H9 (cell line): ENCODE data around the gene ATG2B. TPM values are rescaled to one million over a fixed set of nuclear protein-coding genes. Genes with fewer than 3 reads are reported as not detected.

Experiments
- DNase-seq: peaks from one replicate; pipeline ENCODE4 v3.0.0-alpha.2; 2017
- H2AFZ ChIP-seq: one replicate; pipeline ENCODE4 v1.6.1; 2013; ENCODE audit warnings: mild to moderate bottlenecking, low read length, control low read depth, moderate library complexity
- H2AK5ac ChIP-seq: 2 replicates; pipeline ENCODE4 v1.6.1; 2013; ENCODE audit warnings: low read length, control low read depth, mixed read lengths; ENCODE audit not compliant: insufficient read length
- H2BK120ac ChIP-seq: one replicate; pipeline ENCODE4 v1.6.1; 2013; ENCODE audit warnings: low read depth, mild to moderate bottlenecking, low read length, control low read depth, inconsistent platforms; ENCODE audit not compliant: poor library complexity, severe bottlenecking
- H2BK12ac ChIP-seq: 2 replicates; pipeline ENCODE4 v1.6.1; 2013; ENCODE audit warnings: low read length, control low read depth, mixed read lengths, low read depth; ENCODE audit not compliant: insufficient read length
- H2BK15ac ChIP-seq: 2 replicates; pipeline ENCODE4 v1.6.1; 2013; ENCODE audit warnings: low read depth, low read length, control low read depth
- H2BK20ac ChIP-seq: one replicate; pipeline ENCODE4 v1.6.1; 2013; ENCODE audit warnings: low read depth, mild to moderate bottlenecking, low read length, control low read depth, inconsistent platforms; ENCODE audit not compliant: poor library complexity, severe bottlenecking
- H2BK5ac ChIP-seq: 2 replicates; pipeline ENCODE4 v1.6.1; 2013; ENCODE audit warnings: low read length, control low read depth, mixed read lengths; ENCODE audit not compliant: insufficient read length
- H3K14ac ChIP-seq: 2 replicates; pipeline ENCODE4 v1.6.1; 2013; ENCODE audit warnings: low read length, control low read depth; ENCODE audit not compliant: insufficient read depth
- H3K18ac ChIP-seq: 2 replicates; pipeline ENCODE4 v1.6.1; 2013; ENCODE audit warnings: low read depth, mild to moderate bottlenecking, mixed read lengths, low read length, control low read depth; ENCODE audit not compliant: insufficient read length
- H3K23ac ChIP-seq: 2 replicates; pipeline ENCODE4 v1.6.1; 2013; ENCODE audit warnings: low read length, control low read depth, mixed read lengths, low read depth; ENCODE audit not compliant: insufficient read length
- H3K23me2 ChIP-seq: 2 replicates; pipeline ENCODE4 v1.6.1; 2013; ENCODE audit warnings: low read depth, mild to moderate bottlenecking, mixed read lengths, low read length, control low read depth; ENCODE audit not compliant: insufficient read length, poor library complexity, severe bottlenecking
- H3K27ac ChIP-seq: 2 replicates; pipeline ENCODE4 v1.5.1; 2013; ENCODE audit warnings: low read length, control low read depth, mixed read lengths, low read depth; ENCODE audit not compliant: insufficient read length
- H3K27me3 ChIP-seq: 2 replicates; pipeline ENCODE4 v1.6.1; 2013; ENCODE audit warnings: low read length, control low read depth, inconsistent platforms; ENCODE audit not compliant: insufficient read depth
- H3K4ac ChIP-seq: 2 replicates; pipeline ENCODE4 v1.6.1; 2013; ENCODE audit warnings: low read depth, mild to moderate bottlenecking, control low read depth, inconsistent platforms, low read length, moderate library complexity
- H3K4me1 ChIP-seq: 2 replicates; pipeline ENCODE4 v1.6.1; 2013; ENCODE audit warnings: low read length, control low read depth, inconsistent platforms; ENCODE audit not compliant: insufficient read depth
- H3K4me2 ChIP-seq: 2 replicates; pipeline ENCODE4 v1.6.1; 2013; ENCODE audit warnings: low read length, control low read depth, mixed read lengths; ENCODE audit not compliant: insufficient read length, insufficient read depth
- H3K56ac ChIP-seq: 2 replicates; pipeline ENCODE4 v1.6.1; 2013; ENCODE audit warnings: low read depth, mild to moderate bottlenecking, mixed read lengths, low read length, control low read depth; ENCODE audit not compliant: insufficient read length
- H3K79me1 ChIP-seq: 2 replicates; pipeline ENCODE4 v1.6.1; 2013; ENCODE audit warnings: low read depth, mild to moderate bottlenecking, moderate library complexity, low read length, control low read depth, inconsistent platforms; ENCODE audit not compliant: insufficient read depth, poor library complexity, severe bottlenecking
- H3K79me2 ChIP-seq: 2 replicates; pipeline ENCODE4 v1.6.1; 2013; ENCODE audit warnings: low read length, control low read depth, inconsistent platforms; ENCODE audit not compliant: insufficient read depth
- H3K9ac ChIP-seq: 2 replicates; pipeline ENCODE4 v1.6.1; 2013; ENCODE audit warnings: low read length, control low read depth, mixed read lengths; ENCODE audit not compliant: insufficient read length; ENCODE audit errors: extremely low read depth
- H3K9me3 ChIP-seq: one replicate; pipeline ENCODE4 v1.6.1; 2013; ENCODE audit warnings: low read depth, low read length, inconsistent platforms; ENCODE audit not compliant: control insufficient read depth
- H3T11ph ChIP-seq: one replicate; pipeline ENCODE4 v1.6.1; 2013; ENCODE audit warnings: mild to moderate bottlenecking, low read length, control low read depth, inconsistent platforms
- H4K20me1 ChIP-seq: one replicate; pipeline ENCODE4 v1.6.1; 2013; ENCODE audit not compliant: control insufficient read depth, insufficient read length, insufficient read depth
- H4K5ac ChIP-seq: 2 replicates; pipeline ENCODE4 v1.6.1; 2013; ENCODE audit warnings: low read depth, mild to moderate bottlenecking, mixed read lengths, low read length, control low read depth; ENCODE audit not compliant: insufficient read length
- H4K8ac ChIP-seq: replicated peaks from 2 replicates; pipeline ENCODE4 v1.6.1; 2013; ENCODE audit warnings: low read length, control low read depth, mixed read lengths, low read depth; ENCODE audit not compliant: insufficient read length
- H4K91ac ChIP-seq: 2 replicates; pipeline ENCODE4 v1.6.1; 2013; ENCODE audit warnings: low read depth, mild to moderate bottlenecking, moderate library complexity, mixed read lengths, low read length, control low read depth; ENCODE audit not compliant: insufficient read length
- H3K27ac Mint-ChIP-seq, 3 experiments: 2 replicates in 2 of 3; 3 replicates in 1 of 3; pipeline ENCODE4 v1.8.0; 2020 to 2021; ENCODE audit warnings: mixed read lengths in 3 of 3, mild to moderate bottlenecking in 1 of 3, moderate library complexity in 1 of 3
- H3K27me3 Mint-ChIP-seq: 2 replicates; pipeline ENCODE4 v1.8.0; 2021; ENCODE audit warnings: low read depth, mild to moderate bottlenecking, moderate library complexity, mixed read lengths
- H3K36me3 Mint-ChIP-seq, 3 experiments: 2 replicates in 2 of 3; 3 replicates in 1 of 3; pipeline ENCODE4 v1.8.0; 2020 to 2021; ENCODE audit warnings: low read depth in 3 of 3, mixed read lengths in 3 of 3; ENCODE audit not compliant: insufficient read depth in 1 of 3
- H3K4me1 Mint-ChIP-seq, 2 experiments: 2 replicates each; pipeline ENCODE4 v1.8.0; 2020; ENCODE audit warnings: mixed read lengths in 2 of 2
- H3K4me3 Mint-ChIP-seq, 2 experiments: 2 replicates in 1 of 2; 3 replicates in 1 of 2; pipeline ENCODE4 v1.8.0; 2020 to 2021; ENCODE audit warnings: mild to moderate bottlenecking in 2 of 2, mixed read lengths in 2 of 2, moderate library complexity in 1 of 2
- H3K9me3 Mint-ChIP-seq, 2 experiments: 2 replicates in 1 of 2; 3 replicates in 1 of 2; pipeline ENCODE4 v1.8.0; 2020; ENCODE audit warnings: mild to moderate bottlenecking in 2 of 2, mixed read lengths in 2 of 2, moderate library complexity in 1 of 2
- WGBS: extraction: QIAGEN DNeasy Blood & Tissue Kit; methylation state at CpG from one replicate; pipeline ENCODE4 v1.1.7; 2013; ENCODE audit warnings: missing lambda C conversion rate, low lambda C conversion rate, mixed read lengths; ENCODE audit not compliant: insufficient read length; ENCODE audit errors: extremely low coverage; 5-methylcytosine and 5-hydroxymethylcytosine counted together
- long read RNA-seq: library from polyadenylated mRNA; unstranded; transcript quantifications from one replicate; pipeline ENCODE4 v2.0.0, GENCODE V29; 2020
- total RNA-seq: library from RNA; stranded (reverse); gene quantifications from 2 replicates; pipeline ENCODE4 v1.2.1, GENCODE V29; 2021
- TF ChIP-seq, protein P1 (sequence below): fragments of 200-600 bp; sonication (generic); conservative IDR thresholded peaks from 3 replicates; pipeline ENCODE4 v1.8.0; 2021; ENCODE audit warnings: antibody characterized with exemption, mild to moderate bottlenecking

Gene ATG2B, protein sequence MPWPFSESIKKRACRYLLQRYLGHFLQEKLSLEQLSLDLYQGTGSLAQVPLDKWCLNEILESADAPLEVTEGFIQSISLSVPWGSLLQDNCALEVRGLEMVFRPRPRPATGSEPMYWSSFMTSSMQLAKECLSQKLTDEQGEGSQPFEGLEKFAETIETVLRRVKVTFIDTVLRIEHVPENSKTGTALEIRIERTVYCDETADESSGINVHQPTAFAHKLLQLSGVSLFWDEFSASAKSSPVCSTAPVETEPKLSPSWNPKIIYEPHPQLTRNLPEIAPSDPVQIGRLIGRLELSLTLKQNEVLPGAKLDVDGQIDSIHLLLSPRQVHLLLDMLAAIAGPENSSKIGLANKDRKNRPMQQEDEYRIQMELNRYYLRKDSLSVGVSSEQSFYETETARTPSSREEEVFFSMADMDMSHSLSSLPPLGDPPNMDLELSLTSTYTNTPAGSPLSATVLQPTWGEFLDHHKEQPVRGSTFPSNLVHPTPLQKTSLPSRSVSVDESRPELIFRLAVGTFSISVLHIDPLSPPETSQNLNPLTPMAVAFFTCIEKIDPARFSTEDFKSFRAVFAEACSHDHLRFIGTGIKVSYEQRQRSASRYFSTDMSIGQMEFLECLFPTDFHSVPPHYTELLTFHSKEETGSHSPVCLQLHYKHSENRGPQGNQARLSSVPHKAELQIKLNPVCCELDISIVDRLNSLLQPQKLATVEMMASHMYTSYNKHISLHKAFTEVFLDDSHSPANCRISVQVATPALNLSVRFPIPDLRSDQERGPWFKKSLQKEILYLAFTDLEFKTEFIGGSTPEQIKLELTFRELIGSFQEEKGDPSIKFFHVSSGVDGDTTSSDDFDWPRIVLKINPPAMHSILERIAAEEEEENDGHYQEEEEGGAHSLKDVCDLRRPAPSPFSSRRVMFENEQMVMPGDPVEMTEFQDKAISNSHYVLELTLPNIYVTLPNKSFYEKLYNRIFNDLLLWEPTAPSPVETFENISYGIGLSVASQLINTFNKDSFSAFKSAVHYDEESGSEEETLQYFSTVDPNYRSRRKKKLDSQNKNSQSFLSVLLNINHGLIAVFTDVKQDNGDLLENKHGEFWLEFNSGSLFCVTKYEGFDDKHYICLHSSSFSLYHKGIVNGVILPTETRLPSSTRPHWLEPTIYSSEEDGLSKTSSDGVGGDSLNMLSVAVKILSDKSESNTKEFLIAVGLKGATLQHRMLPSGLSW (N-terminal part only)
- total RNA-seq, result 10.9 and 12.6 TPM in 2 replicates
- long read RNA-seq, partial matches to known transcripts, result 8 of 11 reads
- long read RNA-seq, other reads (novel, unspliced or antisense), result 3 of 11 reads

DNA sequence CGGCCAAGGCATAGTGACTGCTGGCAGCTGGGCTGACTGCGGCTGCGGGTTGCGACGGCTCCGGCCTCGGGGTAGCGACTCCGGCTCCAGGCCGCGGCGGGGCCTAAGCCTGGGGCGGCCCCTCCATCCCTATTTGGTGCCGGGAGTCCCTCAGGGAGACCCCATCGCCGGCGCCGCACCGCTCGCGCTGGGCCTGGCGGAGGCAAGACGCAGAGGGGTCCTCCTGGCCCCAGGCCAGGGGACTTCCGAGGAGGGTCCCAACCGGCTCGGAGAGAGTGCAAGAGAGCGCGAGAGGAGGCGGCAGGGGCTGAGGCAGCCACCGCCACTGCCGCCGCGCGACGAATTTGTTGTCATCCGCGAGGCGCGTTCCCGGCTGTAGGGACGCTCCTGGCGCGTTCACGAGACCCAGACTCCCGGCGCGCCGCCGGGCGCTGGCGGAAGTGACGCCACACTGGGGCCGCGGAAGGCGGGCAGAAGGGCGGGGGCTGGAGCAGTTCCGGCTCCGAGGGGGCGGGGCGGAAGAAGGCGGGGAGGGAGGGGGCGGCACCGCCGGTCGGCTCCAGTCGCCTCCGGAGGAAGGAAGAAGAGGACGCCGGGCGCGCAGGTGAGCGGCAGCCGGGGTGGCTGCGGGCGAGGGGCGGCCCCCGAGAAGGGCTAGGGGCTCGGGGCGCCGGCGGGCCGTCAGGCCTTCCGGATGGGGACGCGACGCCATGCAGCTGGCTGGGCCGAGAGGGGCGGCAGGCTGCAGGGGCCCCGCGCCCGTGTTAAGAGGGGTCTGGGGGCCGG, at the start of gene ATG2B, which contains the start of gene GSKIP:
Gene ATG2B, minus strand, starts transcription at position 377 of the 786 bp plus-strand sequence. Its CDS starts 365 bp downstream, at position 12.
Gene GSKIP, plus strand, starts transcription at position 562 of the 786 bp plus-strand sequence. CDS start 18,722 bp downstream, outside the sequence.
- peak within 1 kb of the TSS; percentile 87 for H3K9ac ChIP-seq
- peak within 1 kb of the TSS; percentile 24; the same call in 1 of the 2 replicates for H3K14ac ChIP-seq
- Mint-ChIP-seq H3K27me3 (no peaks in the 10 kb centered on the region), H3K9me3 (no peaks in the 10 kb centered on the region), H3K36me3 (peaks cover 2 to 6% (median 2%) of the 10 kb centered on the region in 3 experiments; a peak in 6 of 7 replicates), H3K27ac (peak within 1 kb of the TSS; percentile 21 to 87 (median 44); a peak in 4 of 7 replicates), H3K4me1 (peaks cover 35 to 44% of the 10 kb centered on the region in 2 experiments), H3K4me3 (peak within 1 kb of the TSS; percentile 79 to 91)
- H2BK5ac ChIP-seq, result no peak within 1 kb of the TSS
- H4K8ac ChIP-seq, result no peak within 1 kb of the TSS
- no peaks in the 10 kb centered on the region for H4K20me1 ChIP-seq
- no peak within 1 kb of the TSS for H3T11ph ChIP-seq
- peak within 1 kb of the TSS; percentile 97 for H3K4me2 ChIP-seq
- H3K4ac ChIP-seq, result no peak within 1 kb of the TSS
- peaks cover 15% of the 10 kb centered on the region; the same call in 1 of the 2 replicates for H3K79me2 ChIP-seq
- H3K23me2 ChIP-seq, result peaks cover 15% of the 10 kb centered on the region
- H3K9me3 ChIP-seq, result no peaks in the 10 kb centered on the region
- no peak within 1 kb of the TSS for H4K91ac ChIP-seq
- H3K56ac ChIP-seq, result no peak within 1 kb of the TSS
- no peak within 1 kb of the TSS for H2AK5ac ChIP-seq
- no peak within 1 kb of the TSS for H4K5ac ChIP-seq
- no CpG with 5 or more reads among the region's 92 CpGs for WGBS
- DNase-seq, result peak; percentile 93
- no peak within 1 kb of the TSS for H2AFZ ChIP-seq
- no peak within 1 kb of the TSS for H2BK12ac ChIP-seq
- no peaks in the 10 kb centered on the region for H3K27me3 ChIP-seq
- TF ChIP-seq, protein P1, sequence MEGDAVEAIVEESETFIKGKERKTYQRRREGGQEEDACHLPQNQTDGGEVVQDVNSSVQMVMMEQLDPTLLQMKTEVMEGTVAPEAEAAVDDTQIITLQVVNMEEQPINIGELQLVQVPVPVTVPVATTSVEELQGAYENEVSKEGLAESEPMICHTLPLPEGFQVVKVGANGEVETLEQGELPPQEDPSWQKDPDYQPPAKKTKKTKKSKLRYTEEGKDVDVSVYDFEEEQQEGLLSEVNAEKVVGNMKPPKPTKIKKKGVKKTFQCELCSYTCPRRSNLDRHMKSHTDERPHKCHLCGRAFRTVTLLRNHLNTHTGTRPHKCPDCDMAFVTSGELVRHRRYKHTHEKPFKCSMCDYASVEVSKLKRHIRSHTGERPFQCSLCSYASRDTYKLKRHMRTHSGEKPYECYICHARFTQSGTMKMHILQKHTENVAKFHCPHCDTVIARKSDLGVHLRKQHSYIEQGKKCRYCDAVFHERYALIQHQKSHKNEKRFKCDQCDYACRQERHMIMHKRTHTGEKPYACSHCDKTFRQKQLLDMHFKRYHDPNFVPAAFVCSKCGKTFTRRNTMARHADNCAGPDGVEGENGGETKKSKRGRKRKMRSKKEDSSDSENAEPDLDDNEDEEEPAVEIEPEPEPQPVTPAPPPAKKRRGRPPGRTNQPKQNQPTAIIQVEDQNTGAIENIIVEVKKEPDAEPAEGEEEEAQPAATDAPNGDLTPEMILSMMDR, result no peak
- H2BK15ac ChIP-seq, result no peak within 1 kb of the TSS
- H3K27ac ChIP-seq, result no peak within 1 kb of the TSS
- H2BK120ac ChIP-seq, result no peak within 1 kb of the TSS
- no peak within 1 kb of the TSS for H3K23ac ChIP-seq
- H3K18ac ChIP-seq, result peak within 1 kb of the TSS; percentile 13
- H3K79me1 ChIP-seq, result peaks cover 7% of the 10 kb centered on the region
- no peak within 1 kb of the TSS for H2BK20ac ChIP-seq
- peaks cover 2% of the 10 kb centered on the region; the same call in 1 of the 2 replicates for H3K4me1 ChIP-seq
